Prostate gland (tissue), 2 donors: ENCODE results near the gene GAB2.

Experiments used
- POLR2A ChIP-seq: fragments of 450-650 bp; IDR thresholded peaks from one replicate; pipeline ENCODE4 v1.6.1; 2016; ENCODE audit warnings: antibody characterized with exemption, mild to moderate bottlenecking
- POLR2AphosphoS5 ChIP-seq: sonication (generic); formaldehyde crosslinking; IDR thresholded peaks from one replicate; pipeline ENCODE4 v1.6.1; 2017; ENCODE audit warnings: antibody characterized with exemption
- TF ChIP-seq, protein P1 (sequence below), 4 experiments: fragments of 200-600 bp in 2 of 4; fragments of 450-650 bp in 2 of 4; sonication (generic) in 2 of 4; IDR thresholded peaks; 1 replicate in 3 of 4; 2 replicates in 1 of 4; pipeline ENCODE4 v1.5.1; 2016 to 2019; ENCODE audit warnings: antibody characterized with exemption in 4 of 4, mild to moderate bottlenecking in 2 of 4, moderate library complexity in 2 of 4

DNA sequence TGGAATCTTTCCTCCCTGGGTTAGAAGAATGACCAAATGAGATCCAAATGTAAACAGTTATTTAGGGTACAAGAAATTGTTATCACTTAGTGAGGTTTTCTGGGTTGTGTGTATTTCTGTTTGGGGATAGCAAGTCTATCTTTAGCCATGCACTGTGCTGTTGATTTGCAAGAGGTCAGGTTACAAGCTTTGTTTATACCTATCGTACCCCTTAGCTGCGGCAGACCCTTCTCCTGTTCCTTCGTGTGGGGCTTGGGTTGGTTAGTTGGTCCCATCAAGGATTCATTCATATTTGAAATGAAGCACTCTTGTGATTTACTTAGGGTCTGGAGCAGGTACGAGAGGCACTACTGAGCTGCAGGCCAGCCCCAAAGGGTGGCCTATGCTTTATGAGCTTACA, 156.3 kb downstream of the GAB2 start:
- TF ChIP-seq, protein P1, sequence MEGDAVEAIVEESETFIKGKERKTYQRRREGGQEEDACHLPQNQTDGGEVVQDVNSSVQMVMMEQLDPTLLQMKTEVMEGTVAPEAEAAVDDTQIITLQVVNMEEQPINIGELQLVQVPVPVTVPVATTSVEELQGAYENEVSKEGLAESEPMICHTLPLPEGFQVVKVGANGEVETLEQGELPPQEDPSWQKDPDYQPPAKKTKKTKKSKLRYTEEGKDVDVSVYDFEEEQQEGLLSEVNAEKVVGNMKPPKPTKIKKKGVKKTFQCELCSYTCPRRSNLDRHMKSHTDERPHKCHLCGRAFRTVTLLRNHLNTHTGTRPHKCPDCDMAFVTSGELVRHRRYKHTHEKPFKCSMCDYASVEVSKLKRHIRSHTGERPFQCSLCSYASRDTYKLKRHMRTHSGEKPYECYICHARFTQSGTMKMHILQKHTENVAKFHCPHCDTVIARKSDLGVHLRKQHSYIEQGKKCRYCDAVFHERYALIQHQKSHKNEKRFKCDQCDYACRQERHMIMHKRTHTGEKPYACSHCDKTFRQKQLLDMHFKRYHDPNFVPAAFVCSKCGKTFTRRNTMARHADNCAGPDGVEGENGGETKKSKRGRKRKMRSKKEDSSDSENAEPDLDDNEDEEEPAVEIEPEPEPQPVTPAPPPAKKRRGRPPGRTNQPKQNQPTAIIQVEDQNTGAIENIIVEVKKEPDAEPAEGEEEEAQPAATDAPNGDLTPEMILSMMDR (IDR thresholded peaks at IDR 0.05): no peak
- TF ChIP-seq POLR2AphosphoS5: no peak
- no peak for TF ChIP-seq POLR2A
